GM12801 (cell line): ENCODE measurements around the gene AQP6.

Source experiments
- TF ChIP-seq, protein P1 (sequence below): IDR thresholded peaks from one replicate; pipeline ENCODE4 v1.5.1; 2011; ENCODE audit warnings: control low read depth; ENCODE audit not compliant: insufficient read length; ENCODE audit errors: extremely low read depth

AQP6 gene

DNA sequence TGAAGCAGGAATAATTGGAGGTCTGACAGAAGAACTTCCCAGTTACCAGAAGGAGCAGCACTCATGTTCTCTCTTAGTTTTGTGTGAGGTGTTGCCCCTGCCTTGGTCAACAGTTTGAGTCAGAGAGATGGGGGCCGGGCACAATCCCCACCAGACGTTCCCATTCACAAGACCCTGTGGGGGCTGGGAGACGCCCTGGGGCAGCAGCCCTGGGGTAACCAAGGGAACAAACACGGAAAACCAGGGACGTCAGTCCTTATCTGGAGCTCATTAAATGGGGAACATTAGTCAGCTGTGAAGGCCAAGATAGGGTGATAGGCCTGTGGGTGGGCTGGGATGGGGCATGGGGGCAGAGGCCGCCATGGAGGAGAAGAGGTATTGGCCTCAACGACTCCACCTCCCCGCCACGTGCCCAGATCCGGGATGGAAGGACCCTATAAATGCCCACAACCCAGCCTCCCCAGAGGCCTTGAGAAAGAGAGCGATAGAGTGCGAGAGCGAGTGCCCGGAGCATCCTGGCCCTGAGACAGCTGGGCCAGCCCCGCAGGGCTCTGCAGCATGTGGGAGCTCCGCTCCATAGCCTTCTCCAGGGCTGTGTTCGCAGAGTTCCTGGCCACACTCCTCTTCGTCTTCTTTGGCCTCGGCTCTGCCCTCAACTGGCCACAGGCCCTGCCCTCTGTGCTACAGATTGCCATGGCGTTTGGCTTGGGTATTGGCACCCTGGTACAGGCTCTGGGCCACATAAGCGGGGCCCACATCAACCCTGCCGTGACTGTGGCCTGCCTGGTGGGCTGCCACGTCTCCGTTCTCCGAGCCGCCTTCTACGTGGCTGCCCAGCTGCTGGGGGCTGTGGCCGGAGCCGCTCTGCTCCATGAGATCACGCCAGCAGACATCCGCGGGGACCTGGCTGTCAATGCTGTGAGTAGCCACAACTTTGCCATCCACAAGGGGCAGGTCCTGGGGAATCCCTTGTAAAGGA, 22.2 kb upstream of the AQP6 start, which contains the start of gene AQP2:
AQP2 (plus strand) TSS at position 465 of the 979 bp plus-strand sequence; CDS start at position 559, 94 bp downstream.
- TF ChIP-seq, protein P1, sequence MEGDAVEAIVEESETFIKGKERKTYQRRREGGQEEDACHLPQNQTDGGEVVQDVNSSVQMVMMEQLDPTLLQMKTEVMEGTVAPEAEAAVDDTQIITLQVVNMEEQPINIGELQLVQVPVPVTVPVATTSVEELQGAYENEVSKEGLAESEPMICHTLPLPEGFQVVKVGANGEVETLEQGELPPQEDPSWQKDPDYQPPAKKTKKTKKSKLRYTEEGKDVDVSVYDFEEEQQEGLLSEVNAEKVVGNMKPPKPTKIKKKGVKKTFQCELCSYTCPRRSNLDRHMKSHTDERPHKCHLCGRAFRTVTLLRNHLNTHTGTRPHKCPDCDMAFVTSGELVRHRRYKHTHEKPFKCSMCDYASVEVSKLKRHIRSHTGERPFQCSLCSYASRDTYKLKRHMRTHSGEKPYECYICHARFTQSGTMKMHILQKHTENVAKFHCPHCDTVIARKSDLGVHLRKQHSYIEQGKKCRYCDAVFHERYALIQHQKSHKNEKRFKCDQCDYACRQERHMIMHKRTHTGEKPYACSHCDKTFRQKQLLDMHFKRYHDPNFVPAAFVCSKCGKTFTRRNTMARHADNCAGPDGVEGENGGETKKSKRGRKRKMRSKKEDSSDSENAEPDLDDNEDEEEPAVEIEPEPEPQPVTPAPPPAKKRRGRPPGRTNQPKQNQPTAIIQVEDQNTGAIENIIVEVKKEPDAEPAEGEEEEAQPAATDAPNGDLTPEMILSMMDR = no peak

DNA sequence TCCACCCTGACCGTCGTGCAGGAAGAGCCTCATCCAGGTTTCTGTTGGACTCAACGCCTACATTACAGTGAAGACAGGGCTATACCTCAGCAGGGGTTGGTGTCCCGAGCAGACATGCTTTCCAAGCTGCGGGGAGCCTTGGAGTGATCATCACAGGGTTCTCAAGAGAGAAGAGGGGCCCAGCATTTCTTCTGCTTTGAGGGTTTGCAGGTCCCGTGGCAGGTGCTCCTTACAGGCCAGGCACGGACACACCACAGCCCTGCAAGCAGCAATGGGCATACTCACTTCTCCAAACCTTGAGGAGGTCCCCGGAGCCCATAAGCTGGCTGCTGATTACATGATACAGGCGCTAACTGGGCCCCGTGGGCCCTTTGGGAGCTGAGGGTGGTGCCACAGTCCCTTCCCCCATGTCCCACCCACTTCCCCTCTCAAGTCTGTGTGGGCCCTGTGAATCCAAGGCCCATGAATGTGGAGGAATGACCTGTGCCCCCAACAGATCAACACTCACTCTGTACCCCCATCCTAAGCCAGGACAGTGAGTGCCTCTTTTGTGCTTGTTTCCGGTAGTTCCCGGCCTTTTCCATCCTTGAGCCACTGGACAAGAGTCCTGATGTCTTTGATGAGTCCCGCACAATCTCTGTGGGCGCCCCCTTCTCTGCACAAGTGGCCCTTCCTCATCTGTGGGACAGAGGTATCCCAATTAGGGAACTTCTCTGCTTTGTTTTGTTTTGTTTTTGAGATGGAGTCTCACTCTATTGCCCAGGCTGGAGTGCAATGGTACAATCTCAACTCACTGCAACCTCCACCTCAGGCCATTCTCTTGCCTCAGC, 21.1 kb upstream of the AQP6 start:
- TF ChIP-seq, protein P1 = no peak

DNA sequence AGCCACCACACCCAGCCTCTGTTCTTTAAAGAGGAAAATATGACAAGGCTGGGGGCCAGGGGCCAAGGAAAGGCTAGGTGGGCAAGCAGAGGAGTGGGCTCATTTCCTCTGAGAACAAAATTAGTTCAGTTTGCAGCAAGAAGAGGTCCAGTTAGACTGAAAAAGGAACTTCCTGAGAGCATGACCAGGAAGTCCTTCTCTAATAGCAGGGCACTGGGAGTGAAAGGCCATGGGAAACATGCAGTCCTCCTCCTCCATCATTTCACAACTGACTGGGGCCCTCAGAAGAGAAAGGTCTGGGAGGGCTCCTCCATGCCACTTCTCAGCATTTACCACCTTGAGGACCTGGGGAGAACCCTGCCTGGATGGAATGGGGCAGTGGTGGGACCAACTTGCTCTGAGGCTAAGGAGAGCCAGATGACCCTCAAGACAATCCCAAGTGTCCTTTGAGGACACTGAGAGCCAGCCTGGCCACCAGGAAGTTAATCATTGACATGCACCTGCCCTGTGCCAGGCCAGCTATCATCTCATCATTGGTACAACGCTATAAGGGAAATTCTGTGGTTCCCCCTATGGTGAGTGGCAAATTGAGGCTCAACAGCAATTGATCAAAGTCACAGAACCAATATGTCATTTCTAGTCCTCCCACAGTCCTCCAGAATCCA, 20.2 kb upstream of the AQP6 start:
- TF ChIP-seq, protein P1 = no peak

DNA sequence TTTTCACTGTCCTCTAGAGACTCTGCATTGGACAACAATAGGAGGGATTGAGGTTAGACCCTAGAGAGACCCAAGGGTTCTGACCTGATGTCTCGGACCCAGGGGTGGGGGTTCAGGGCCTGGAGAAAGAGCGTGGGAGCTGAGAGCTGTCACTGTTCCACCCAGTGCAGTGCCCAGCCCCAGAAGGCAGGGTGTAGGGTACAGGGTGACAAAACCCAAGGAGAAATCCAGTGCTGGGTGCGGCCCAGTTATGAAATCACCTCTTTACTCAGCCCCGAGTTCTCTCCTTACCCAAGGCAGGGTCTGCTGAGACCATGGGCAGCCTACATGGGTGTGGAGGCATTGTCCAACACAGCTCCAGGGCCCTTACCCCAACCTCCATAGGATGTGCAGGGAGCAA, 19.6 kb upstream of the AQP6 start:
- TF ChIP-seq, protein P1 = no peak

DNA sequence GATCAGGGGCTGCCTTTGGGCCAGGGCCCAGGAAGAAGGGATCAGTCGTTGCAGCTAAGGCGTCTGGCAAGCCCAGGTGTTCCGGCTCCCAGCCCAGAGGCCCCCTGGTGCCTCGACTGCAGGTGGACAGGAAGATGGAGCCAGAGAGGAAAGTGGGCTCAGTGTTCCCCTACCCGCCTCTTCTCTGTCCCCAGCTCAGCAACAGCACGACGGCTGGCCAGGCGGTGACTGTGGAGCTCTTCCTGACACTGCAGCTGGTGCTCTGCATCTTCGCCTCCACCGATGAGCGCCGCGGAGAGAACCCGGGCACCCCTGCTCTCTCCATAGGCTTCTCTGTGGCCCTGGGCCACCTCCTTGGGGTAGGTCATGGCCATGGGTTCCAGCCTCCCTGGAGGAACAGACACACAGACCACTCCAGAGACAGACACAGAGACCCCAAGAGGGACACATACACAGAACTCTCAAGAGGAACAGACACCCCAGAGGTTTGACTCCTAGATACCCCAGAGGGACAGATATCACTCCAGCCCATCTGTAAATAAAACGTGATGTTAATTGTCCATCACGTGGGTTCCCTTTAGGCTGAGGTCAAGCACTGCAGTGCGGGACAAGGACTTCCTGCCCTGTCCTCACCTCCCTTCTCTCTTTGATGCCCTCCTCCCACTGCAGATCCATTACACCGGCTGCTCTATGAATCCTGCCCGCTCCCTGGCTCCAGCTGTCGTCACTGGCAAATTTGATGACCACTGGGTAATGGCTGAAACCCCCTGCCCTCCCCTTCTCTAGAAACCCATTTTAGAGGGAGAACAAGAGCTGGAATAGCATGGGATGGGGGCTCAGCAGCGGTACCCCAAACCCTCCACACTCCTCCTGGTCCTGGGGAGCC, 18.5 kb upstream of the AQP6 start:
- TF ChIP-seq, protein P1 = no peak

GRCh38 chr12:49954863-49955830, 17.6 kb upstream of the AQP6 start:
- TF ChIP-seq, protein P1 = no peak
